A204.1 (cell line): Measurements from ENCODE around the gene RASSF4.

Experiments used
- FAIRE-seq: peaks from 2 replicates; lab custom pipeline; 2012; peaks lifted over from hg19 to GRCh38; lab: Jason Lieb, UNC

RASSF4 gene

DNA sequence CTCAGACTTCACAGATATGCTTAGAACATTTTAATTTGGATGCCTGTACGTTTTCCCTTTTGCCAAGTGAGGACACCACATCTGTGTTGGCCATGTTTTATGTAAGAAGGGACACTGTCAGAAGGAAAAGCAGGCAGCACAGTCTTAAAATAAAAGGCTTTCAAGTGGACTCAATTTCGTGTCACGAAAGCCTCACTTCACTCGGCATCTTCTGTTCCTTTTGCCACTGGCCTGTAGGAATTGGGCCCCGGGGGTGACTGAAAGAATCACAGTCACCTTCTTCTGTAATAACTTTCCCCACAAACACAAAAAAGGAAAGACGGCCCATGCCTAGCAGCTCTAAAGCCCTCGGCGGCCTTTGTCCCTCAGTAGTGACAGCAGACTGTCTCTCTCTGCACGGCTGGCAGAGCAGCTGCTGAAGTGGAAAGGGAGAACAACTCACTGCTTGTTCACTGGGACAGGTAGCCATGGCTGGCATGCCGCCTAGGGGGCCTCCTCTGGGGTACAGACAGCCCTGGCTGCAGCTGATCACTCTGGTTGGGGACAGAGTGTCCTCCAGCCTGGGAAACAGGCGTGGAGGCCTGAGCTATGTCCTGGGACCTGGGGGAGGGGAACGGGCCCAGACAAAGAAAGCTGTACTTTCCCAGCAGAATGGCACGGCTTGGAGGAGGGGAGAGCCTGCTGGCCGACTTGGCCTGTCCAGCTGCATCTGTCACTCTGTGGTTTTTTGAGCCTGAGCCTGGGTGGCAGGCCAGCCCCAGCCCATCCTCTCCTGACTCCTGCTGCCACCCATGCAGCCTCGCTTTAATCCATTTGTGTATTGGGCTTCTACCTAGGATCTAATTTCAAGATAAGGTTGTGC is 4.4 kb downstream of the RASSF4 start:
- no peak for FAIRE-seq

GRCh38 chr10:44965104-44965503 is 5.5 kb downstream of the RASSF4 start:
- FAIRE-seq: no peak

GRCh38 chr10:44965651-44966097 is 6.1 kb downstream of the RASSF4 start:
- no peak for FAIRE-seq

GRCh38 chr10:44966129-44966815 is 6.7 kb downstream of the RASSF4 start:
- no peak for FAIRE-seq

DNA sequence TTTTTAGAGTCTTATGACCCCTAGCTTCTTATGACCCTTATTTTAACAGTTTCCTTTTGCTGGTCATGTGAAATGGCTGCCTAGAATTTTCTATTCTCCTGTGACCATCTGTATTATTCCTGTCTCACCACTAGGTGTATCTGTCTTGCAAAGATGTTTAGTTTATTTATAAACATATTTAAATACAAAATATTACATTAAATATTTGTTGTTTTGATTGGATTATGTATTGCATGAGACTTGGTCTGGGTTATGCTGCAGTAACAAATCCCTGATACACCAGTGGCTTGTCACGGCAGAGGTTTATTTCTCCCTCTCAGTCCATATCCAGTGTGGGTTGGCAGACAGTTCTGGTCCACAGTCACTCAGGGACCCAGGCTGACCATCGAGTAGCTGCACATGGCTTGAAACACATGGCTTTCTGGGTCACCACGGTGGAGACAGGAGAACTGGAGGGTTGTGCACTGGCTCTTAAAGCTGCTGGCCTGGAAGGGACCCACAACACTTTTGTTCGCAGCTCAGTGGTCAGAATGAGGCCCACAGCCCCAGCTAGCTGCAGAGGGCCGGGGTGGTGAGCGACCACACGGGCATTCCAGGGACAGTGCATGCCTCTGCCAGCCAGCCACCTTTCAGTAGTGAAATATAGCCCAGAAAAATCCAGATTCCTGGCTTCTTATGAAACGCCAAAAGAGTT is 7.4 kb downstream of the RASSF4 start:
- FAIRE-seq: peak; percentile 16

GRCh38 chr10:44967616-44968015 is 8.0 kb downstream of the RASSF4 start:
- FAIRE-seq: no peak

- no peak for FAIRE-seq
Observed at GRCh38 chr10:44968091-44968490, 8.5 kb downstream of the RASSF4 start.

DNA sequence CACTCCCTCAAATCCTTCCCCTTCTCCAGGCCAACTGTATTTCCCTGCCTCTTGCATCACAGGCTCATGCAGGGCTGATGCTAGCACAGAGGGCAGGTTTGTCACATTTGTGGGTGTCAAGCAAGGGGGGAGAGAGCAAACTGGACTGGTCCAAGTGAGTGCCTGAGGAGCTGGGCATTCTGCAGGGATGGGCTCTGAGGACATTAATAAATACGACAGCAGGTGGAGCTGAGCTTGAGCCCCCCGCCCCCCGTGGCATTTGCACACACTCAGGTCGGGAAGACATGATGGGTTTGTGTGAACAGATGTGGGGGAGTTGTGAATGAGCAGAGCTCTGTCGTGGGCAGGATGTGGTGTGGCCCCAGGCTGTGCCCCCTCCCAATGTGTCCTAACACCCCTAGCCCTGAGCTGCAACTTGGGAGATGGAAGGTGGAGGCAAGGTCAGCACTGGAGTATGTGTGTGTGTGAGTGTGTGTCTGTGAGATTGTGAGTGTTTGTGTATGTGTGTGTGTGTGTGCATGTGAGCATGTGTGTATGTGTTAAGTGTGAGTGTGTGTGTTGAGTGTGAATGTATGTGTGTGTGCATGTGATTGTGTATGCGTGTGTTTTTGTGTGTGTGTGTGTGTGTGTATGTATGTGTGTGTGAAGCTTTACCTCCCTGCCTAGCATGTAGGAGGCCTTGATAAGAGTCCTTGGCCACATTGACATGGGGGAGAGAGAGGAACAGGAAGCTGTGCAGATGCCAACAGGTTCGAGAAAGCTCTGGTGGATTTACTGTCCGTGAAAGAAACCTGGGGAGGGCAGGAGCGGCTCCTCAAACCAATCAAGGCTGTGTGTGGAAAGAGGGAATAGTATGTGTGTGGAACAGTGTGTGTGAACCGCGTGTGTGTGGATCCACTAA is 9.1 kb downstream of the RASSF4 start:
- no peak for FAIRE-seq

- FAIRE-seq: no peak
Observed at GRCh38 chr10:44969854-44970253, 10.3 kb downstream of the RASSF4 start.

DNA sequence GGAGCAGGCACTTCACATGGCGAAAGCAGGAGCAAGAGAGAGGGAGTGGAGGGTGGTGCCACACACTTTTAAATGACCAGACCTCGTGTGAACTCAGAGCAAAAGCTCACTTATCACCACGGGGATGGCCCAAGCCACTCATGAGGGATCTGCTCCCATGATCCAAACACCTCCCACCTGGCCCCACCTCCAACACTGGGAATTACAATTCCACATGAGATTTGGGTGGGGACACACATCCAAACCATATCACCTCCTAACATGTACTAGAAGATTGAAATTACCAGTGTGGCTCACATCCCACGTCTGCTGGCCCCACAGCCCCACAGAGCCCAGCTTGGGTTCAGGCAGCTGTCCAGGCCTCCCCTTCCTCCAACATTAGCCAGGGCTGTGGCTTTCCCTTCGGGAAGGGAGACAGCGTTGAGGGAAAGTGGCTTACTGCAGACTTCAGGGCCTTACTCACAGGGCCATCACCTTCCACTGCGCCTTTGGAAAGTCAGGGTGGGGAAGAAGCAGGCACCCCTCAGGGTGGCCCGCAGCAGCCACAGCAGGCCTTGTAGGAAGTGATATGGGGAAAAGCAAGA is 11.3 kb downstream of the RASSF4 start:
- FAIRE-seq: no peak

DNA sequence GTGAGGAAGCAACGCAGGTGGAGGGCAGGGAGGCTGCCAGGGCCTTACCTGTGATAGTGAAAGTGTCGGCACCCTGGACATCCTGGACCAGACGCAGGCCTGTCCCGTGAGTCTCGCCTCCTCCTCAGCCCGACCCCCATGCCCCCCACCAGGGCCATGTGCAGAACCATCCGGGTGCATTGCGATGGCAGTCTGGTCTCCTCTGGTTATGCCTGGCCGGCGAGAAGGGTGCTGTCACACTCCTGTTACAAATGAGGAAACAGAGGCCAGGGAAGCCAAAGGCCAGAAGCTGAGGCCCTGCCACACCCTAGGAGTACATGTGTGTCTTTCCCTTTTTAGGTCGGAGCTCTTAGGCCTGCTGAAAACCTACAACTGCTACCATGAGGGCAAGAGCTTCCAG is 11.8 kb downstream of the RASSF4 start:
- FAIRE-seq: no peak

GRCh38 chr10:44971935-44972757 is 12.5 kb downstream of the RASSF4 start:
- FAIRE-seq: no peak

GRCh38 chr10:44972874-44973306 is 13.3 kb downstream of the RASSF4 start:
- no peak for FAIRE-seq

- FAIRE-seq: no peak
Observed at GRCh38 chr10:44973323-44974081, 13.9 kb downstream of the RASSF4 start.

DNA sequence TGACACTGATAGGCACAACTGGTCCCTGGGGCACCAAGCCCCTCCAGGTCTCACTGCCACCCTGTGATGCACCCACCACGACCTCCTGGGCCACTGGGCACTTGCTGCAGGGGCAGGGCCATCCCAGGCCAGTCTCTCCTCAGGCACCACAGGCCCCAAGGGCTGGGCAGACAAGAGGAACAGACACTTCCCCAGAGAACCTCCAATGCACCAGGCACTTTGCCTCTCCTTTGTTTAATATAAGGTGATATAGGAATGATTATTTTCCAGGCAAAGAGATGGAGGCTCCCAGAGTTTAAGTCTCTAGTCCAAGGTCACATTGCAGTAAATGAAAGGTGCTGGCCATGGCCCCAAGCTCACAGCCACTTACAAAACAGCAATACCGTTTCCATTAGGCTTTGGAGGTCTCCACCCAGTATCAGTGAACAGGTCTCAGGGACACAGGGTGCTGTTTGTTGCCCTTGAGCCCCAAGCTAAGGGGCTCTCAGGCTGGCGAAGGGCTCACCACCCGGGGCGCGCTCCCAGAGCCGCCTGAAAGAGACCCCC is 14.6 kb downstream of the RASSF4 start:
- FAIRE-seq: no peak

DNA sequence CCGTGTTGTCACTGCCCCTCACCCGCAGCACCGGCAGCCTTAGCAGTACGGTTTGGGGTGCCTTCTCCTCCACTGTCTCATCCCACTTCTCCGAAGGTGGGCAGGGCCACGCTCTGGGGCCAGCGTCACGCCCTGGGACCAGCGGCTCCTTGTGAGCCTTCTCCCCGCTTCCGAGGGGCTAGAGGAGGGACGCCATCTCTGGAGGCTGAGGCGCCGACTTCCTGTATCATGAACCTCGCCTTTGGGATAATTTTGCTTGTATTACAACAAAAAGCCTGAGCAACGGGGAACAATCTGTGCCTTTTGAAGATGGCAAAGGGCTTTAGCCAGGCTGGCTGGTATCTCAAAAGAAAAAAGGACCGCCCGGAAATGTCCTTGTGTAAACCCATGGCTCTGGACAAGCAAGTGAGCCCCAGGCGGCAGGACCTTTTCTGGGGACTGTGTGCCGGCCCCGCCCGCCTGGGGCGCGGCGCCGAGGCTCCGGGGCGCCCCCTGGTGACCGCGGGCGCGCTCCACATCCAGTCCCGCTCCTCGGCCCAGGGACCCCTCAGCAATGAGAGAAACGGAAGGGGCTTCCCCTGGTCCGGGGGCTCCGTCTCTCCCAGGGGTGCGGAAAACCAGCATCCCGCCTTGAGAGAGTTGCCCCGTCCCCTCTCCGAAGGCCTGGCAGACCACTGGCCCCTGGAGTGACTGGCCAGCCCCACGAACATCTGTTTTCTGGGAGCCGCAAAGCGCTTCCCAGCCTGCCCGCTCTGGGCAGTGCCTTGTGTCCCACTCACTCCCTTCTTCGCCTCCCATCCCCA is 15.2 kb downstream of the RASSF4 start:
- no peak for FAIRE-seq

- FAIRE-seq: no peak
Observed at GRCh38 chr10:44975431-44976331, 16.1 kb downstream of the RASSF4 start.
